SU-DHL-6 (cell line): Measurements from ENCODE around the gene ZCCHC4.

Experiments used
- EZH2phosphoT487 ChIP-seq: fragments of 200-600 bp; sonication (generic), shearing (Covaris generic); conservative IDR thresholded peaks from 2 replicates; pipeline ENCODE4 v1.6.1; 2018; ENCODE audit warnings: mild to moderate bottlenecking, antibody characterized with exemption, low read length, moderate library complexity, mixed read lengths
- TF ChIP-seq, protein P1 (sequence below): fragments of 200-600 bp; sonication (generic); IDR thresholded peaks from one replicate; pipeline ENCODE4 v1.5.1; 2017; ENCODE audit warnings: antibody characterized with exemption, mild to moderate bottlenecking, low read length, moderate library complexity; ENCODE audit not compliant: insufficient read depth, poor library complexity, severe bottlenecking

DNA sequence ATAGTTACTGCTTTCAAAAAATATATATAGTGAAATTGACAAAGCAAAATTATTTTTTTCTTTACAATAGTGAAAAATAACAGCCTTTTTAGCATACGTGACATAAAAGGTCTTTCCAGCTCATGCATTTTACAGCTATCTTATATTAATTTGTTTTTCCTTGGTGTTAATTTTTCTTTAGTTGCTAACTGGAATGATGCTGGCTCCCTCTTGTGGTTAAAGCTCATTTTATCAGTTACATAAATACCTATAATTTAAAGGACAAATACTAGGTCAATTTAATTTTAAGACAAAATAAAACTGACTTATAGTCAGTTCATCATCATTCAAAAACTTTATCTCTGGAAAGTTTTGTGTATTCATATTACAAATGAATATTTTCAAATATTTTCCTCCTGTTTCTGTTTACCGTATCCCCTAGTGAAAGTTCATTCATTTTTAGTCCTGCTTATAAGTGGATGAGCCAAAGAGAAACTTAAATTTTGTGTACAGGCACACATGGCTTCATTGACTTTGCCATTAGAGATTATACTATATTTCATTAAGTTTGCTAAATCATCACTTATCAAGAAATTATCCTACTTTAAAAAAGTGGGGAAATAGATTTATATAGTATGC is 54.5 kb downstream of the ZCCHC4 start:
- TF ChIP-seq, protein P1, sequence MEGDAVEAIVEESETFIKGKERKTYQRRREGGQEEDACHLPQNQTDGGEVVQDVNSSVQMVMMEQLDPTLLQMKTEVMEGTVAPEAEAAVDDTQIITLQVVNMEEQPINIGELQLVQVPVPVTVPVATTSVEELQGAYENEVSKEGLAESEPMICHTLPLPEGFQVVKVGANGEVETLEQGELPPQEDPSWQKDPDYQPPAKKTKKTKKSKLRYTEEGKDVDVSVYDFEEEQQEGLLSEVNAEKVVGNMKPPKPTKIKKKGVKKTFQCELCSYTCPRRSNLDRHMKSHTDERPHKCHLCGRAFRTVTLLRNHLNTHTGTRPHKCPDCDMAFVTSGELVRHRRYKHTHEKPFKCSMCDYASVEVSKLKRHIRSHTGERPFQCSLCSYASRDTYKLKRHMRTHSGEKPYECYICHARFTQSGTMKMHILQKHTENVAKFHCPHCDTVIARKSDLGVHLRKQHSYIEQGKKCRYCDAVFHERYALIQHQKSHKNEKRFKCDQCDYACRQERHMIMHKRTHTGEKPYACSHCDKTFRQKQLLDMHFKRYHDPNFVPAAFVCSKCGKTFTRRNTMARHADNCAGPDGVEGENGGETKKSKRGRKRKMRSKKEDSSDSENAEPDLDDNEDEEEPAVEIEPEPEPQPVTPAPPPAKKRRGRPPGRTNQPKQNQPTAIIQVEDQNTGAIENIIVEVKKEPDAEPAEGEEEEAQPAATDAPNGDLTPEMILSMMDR: peak; percentile 63
- no peak for TF ChIP-seq EZH2phosphoT487
